Endometrial microvascular endothelial cells (primary cell): ENCODE measurements around the gene LPIN2. TPM values are rescaled to one million over a fixed set of nuclear protein-coding genes. Genes with fewer than 3 reads are reported as not detected.

Source experiments
- in situ Hi-C: cut with HindIII; loops from 2 replicates; pipeline ENCODE4 v1.10.0; 2017; ENCODE audit warnings: low sequenced_read_pairs, low pct_unique_long_range_greater_than_20kb; ENCODE audit errors: inconsistent ontology term
- total RNA-seq: library from RNA; depleted of rRNA; stranded (reverse); fragments of >200 nt; gene quantifications from one replicate; pipeline ENCODE4 v1.2.3, GENCODE V29; 2015; ENCODE audit errors: inconsistent ontology term

The LPIN2 gene
- total RNA-seq, 1 donor from 2014 or later: 41.8 TPM

- in situ Hi-C loops: no loop called here
Measured at GRCh38 chr18:2985628-2986027, 27.3 kb downstream of the LPIN2 start.

DNA sequence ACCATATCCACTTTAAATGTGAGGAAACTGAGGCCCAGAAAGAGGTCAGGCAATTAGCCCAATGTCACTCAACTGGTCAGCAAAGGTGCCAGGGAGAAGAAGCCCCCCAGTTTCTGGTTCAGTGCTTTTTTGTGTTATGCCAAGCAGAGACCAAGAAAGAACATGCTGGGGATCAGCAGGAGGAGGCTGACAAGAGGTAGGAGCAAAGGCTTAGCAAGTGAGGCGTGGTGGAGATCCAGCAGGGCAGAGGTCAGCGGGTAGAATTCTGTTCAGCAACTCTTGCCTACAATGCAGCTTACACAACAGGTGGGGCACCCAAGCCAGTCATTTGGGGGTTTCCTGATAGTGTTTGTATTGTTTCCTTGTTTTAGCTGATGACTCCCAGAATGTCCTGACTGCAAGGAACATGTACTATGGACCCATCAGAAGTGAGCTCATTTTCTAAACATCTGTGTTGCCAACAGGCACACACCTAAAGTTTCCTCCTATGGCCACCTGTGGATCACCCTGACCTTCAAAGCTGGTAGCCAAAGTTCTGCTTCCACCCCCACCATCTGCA is 28.2 kb downstream of the LPIN2 start:
- in situ Hi-C loops: no loop called here

- in situ Hi-C loops: no loop called here
Measured at GRCh38 chr18:2984091-2984490, 28.9 kb downstream of the LPIN2 start.

- in situ Hi-C loops: no loop called here
Measured at GRCh38 chr18:2983296-2983695, 29.6 kb downstream of the LPIN2 start.

DNA sequence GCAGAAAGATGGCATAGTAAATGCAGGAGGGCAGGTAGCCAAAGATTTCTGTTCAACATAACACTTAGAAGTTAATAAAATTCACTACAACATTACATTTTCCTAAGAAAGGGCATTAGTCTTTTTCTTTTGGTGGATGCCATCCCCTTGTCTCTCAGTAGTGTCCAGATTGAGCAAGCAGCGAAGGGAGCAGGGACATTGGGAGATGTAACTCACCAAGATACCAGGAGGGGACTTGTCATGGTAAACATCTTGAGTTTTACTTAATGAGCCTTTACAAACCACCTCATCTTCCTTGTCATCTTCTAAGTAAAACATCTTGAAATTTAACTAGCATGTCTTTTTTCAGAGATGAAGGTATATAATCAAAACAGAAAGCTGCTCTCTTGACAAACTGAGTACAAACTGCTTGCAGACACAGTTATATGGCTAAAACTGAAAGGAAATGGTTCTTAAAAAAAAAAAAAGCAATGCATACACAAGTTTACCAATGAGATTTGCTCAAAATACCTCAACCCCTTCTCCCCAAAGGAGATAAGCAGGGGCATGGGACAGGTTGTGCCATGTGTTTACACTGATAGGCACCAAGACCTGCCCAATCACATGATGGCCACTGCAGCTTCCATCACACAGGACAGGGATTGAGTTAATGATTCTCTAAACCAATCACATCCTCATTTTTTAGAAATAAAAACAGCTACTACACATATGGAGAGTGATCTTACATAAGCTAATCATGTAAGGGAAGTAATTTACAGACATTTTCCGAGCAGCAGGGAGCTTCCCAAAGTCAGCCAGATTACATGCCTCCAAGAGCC is 30.3 kb downstream of the LPIN2 start:
- in situ Hi-C loops: no loop called here

- in situ Hi-C loops: no loop called here
Measured at GRCh38 chr18:2982022-2982421, 30.9 kb downstream of the LPIN2 start.

GRCh38 chr18:2981212-2981728 is 31.7 kb downstream of the LPIN2 start:
- in situ Hi-C loops: no loop called here

DNA sequence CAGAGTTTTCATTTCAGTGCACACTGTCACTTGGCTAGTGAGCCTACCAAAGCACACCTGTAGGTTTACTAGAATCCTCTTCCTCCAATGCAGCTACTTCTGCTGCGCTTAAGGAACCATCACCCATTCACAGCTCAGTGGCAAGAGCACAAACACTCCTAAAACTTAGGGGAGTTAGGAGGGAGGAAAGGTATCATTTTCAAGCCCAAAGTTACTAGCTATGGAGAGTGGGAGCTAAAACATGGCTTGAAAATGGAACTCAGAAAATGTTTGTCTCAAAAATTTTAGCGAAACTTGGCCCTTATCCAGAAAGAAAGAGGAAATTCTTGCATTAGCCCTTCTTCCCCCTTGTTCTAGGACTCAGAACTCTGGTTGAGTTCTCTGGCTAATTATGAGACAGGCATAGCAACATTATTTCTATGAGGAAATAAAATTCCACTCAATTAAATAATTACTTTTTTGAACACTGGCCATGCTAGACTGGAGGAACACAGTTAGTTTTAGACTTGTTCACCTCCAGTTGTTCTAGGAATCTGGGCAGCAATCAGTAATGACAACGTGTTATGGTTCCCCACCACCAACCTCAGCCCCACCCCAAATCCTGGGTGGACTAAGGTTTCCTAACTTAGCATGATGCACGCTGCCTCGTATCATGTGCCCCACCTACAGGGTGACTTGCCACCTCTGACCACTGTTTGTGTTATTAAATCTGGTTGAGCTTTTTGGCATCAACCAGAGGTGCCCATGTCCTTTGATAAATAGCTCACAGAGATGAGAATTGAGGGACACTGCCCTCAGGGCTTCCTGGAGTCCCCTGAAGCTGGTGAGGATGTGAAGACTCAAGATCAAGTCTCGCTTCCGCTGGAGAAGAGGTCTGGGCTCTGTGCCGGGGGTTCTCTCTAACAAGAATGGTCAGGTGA is 32.8 kb downstream of the LPIN2 start:
- in situ Hi-C loops: no loop called here

GRCh38 chr18:2979129-2979528 is 33.8 kb downstream of the LPIN2 start:
- in situ Hi-C loops: no loop called here

GRCh38 chr18:2978661-2979106 is 34.3 kb downstream of the LPIN2 start:
- in situ Hi-C loops: no loop called here

GRCh38 chr18:2978208-2978607 is 34.7 kb downstream of the LPIN2 start:
- in situ Hi-C loops: no loop called here

DNA sequence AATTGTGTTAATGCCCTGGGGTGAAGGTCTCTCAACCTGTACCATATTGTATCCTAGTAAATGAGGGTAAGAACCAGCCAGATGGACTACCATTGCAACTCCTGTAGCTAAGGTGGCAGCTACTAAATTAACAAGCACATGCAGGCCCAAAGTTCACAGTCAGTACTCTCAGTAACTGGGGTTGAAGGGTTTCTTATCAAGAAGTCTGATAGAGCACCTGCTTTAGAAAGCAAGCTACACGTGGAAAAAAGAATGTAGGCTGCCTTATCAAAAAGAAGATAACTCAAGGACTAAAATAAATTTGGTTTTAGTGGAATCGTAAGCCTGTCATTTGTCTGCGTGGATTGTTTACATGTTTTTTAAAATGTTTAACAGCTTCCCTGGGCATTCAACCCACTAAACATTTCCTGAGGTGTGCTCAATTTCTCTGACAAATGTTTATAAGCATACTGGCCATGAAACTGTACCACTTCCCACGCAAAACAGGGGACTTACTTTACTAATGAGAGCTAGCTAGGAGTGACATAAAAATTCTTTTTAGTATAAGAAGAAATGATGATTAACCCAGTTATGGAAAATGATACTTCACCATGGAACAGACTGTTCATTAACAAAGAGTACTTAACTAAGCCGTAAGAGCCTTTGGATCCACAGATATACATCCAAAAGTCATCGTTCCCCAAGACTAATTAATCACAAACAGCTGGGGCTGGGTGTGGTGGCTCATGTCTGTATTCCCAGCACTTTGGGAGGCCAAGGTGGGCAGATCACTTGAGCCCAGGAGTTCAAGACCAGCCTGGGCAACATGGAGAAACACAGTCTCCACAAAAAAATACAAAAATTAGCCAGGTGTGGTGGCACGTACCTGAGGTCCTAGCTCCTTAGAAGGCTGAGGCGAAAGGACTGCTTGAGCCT is 36.5 kb downstream of the LPIN2 start:
- in situ Hi-C loops: no loop called here

GRCh38 chr18:2974731-2975130 is 38.2 kb downstream of the LPIN2 start:
- in situ Hi-C loops: no loop called here

DNA sequence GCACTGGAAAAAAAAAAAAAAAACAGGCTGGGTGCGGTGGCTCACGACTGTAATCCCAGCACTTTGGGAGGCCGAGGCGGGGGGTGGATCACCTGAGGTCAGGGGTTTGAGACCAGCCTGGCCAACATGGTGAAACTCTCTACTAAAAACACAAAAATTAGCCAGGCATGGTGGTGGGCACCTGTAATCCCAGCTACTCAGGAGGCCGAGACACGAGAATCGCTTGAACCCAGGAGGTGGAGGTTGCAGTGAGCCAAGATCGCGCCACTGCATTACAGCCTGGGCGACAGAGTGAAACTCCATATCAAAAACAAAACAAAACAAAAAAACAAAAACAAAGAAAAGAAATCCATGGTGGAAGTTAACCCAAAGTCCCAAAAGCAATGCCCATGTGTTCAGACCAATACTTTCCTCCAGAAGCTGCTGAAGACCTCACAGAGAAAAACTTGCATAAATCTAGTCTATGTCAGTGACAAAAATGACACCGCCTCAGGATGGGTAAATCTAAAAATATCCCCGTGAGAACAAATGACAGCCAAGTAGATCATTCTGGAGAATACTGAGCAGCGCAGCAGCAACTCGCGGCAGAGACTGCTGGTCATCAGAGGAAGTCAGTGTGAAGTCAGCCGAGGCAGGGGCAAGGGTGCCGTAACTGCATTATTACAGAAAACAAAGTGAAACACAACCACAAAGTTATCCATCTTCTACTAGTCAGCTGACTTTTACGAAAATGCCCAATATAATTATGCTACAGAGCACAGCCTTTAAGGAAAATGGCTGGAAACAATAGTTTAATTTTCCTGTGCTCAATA is 41.0 kb downstream of the LPIN2 start:
- in situ Hi-C loops: no loop called here

- in situ Hi-C loops: no loop called here
Measured at GRCh38 chr18:2970772-2971659, 41.9 kb downstream of the LPIN2 start.

DNA sequence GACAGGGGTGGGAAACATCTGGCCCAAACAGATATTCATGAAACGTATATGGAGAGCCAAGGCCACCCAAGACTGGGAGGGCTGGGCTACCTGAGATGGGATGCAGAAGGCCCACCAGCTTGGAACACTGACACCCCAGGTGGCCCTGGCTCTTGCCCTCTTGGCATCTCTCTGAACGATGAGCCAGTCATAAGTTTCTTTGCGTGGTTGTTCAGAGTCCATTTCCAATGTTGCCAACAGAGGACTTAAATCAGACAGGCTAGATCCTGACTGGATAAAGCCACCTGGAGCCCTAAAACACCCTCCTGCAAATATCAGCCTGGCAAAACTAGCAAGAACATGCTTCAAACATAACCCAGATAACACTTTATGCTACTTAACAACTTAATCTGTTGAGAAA is 42.6 kb downstream of the LPIN2 start:
- in situ Hi-C loops: no loop called here

DNA sequence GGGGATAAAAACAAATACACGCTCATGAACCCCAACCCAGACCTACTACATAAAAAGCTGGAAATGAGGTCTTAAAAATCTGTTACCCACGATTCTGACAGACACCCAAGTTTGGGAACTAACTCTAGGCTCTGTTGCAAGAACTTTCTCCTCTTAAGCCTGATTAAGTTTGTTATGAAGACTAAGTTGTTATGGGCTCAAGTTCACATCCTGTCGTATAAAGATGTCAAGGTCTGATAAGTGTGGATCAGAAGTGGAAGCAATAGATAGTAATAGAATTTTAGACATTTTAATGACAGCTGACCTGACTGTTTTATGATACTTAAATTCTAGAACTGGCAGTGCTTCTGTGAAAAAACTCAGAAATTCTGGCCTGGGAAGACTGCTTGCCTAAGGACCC is 43.2 kb downstream of the LPIN2 start:
- in situ Hi-C loops: no loop called here
